Pancreas (tissue), 10 donors: ENCODE data around the gene CNN1. TPM values are rescaled to one million over a fixed set of nuclear protein-coding genes. Genes with fewer than 3 reads are reported as not detected.
"Not testable (repeated sequence)": the region's sequence is repeated elsewhere in the genome, so short reads cannot be mapped to it uniquely, and the experiment has no call there.

ENCODE experiments used
- ATAC-seq, 4 donors: fragments of 200-7000 bp; cut with Tn5 transposase; one replicate each; pipeline versions ENCODE4 v1.8.0 to v1.9.1; 2020; ENCODE audit warnings: mild to moderate bottlenecking in 4 of 4, moderate library complexity in 4 of 4
- DNase-seq, 6 donors: peaks; one replicate each; pipeline ENCODE4 v3.0.0-alpha.2; 2020
- FAIRE-seq: peaks from 2 replicates; lab custom pipeline; 2012; peaks lifted over from hg19 to GRCh38; lab: Jason Lieb, UNC
- H3K27ac ChIP-seq, 4 donors: fragments of 200-600 bp; sonication (generic); 1 replicate in 3 of 4; 2 replicates in 1 of 4; pipeline versions ENCODE4 v1.5.0 to v1.8.0; 2020
- H3K27me3 ChIP-seq, 4 donors: fragments of 200-600 bp; one replicate each; pipeline ENCODE4 v1.8.0; 2021
- H3K36me3 ChIP-seq, 3 donors: fragments of 200-600 bp; sonication (generic) in 1 of 3; one replicate each; pipeline versions ENCODE4 v1.5.0 to v1.8.0; 2020 to 2021
- H3K4me1 ChIP-seq, 3 donors: fragments of 200-600 bp; one replicate each; pipeline ENCODE4 v1.8.0; 2021
- H3K4me3 ChIP-seq, 4 donors: fragments of 200-600 bp; sonication (generic) in 2 of 4; one replicate each; pipeline versions ENCODE4 v1.5.0 to v1.8.0; 2020 to 2021
- H3K9me3 ChIP-seq, 4 donors: fragments of 200-600 bp; one replicate each; pipeline ENCODE4 v1.8.0; 2021
- WGBS, 2 donors: extraction: QIAGEN DNeasy Blood & Tissue Kit; methylation state at CpG; one replicate each; pipeline ENCODE4 v1.1.7; 2013; 5-methylcytosine and 5-hydroxymethylcytosine counted together
- intact Hi-C, 3 donors: fragments of 100-400 bp; cut with DNase I; formaldehyde crosslinking; loops; one replicate each; pipeline versions ENCODE4 v1.11.1 to v1.14.2; 2022
- polyA plus RNA-seq, 2 donors: library from polyadenylated mRNA; stranded (reverse); fragments of 200-250 nt; gene quantifications; one replicate each; pipeline ENCODE4 v1.2.3, GENCODE V29; 2013
- total RNA-seq, 6 donors: library from RNA; stranded (reverse); fragmentation: NEBNext Ultra II Directional in 4 of 6; extraction: Animal tissue kit (Norgen Biotek cat#: 25700) in 4 of 6; gene quantifications; one replicate each; pipeline versions ENCODE4 v1.2.1 to v1.2.4, GENCODE V29; 2021 to 2023
- TF ChIP-seq, protein P1 (sequence below), 4 donors: fragments of 200-600 bp; sonication (generic) in 3 of 4; IDR thresholded peaks; one replicate each; pipeline versions ENCODE4 v1.5.0 to v1.8.0; 2021; ENCODE audit warnings: antibody characterized with exemption in 4 of 4
- donor health status: healthy with polysubstance abuse.
- donor health status: DM: no; HTN: no; CAD: no; lungs with moderate emphysema.
- donor health status: DM: no; HTN: no; CAD: no.
- donor health status: control.
- donor health status: control.
- donor health status: Bipolar disorder and iron deficiency.
- donor health status: DM: yes; HTN: yes; CAD: no.
- donor health status: DM: no; HTN: no; CAD: no.
- donor health status: DM: no; HTN: no; CAD: no.
- donor health status: DM: yes; HTN: yes; CAD: no.

Gene CNN1
- total and polyA plus RNA-seq, 8 donors: 0.43 to 38.8 (median 3.0) TPM

DNA sequence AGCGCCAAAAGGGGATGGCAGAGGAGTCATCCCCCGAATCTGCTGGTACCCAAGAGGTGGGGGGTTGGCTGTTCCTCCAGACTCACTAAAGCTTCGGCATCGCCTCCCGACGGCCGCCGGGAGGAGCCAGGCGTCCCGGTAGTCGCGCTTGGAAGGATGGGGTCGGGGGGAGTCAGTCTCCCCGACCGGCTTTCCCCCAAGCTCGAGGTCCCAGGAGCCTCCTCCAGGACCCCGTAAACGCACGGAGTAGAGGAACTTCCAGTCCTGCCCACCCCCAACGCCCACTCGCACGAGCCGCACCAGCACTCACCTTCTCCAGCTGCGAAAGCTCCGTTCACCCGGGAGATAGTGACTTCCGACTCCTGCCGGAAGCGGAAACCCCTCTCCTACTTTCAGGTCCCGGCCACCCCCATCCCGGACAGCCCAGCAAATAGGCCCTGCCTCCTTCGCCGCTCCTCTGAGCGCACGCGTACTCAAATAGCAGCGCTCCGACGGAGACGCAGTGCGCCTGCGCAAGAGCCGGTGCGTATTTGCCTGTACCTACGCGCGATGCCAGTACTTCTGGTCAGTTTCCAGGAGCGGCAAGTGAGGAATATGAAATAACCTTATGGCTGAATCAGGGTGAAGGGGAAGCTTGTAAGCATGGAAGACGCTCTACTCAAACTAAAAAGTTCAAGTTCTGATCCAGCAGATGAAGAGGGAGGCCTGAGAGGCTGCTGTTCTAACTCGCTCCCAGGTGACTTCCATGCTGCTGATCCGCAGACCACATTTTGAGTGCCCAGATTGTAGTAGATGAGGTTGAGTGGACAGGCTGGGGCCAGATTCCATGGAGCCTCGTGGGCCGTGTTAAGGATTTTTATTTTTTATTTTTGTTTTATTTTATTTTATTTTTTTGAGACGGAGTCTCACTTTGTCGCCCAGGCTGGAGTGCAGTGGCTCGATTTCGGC lies 20.5 kb downstream of the CNN1 start, which contains the start of gene ELOF1:
ELOF1 (minus strand) TSS at position 350 of the 948 bp plus-strand sequence. CDS start 4,883 bp downstream, outside the sequence.
- peaks cover 0 to 5% (median 0%) of the 10 kb centered on the region in 3 donors for H3K36me3 ChIP-seq
- peak within 1 kb of the TSS; percentile 63 to 92 (median 88) for H3K4me3 ChIP-seq
- peaks cover 0 to 13% (median 6%) of the 10 kb centered on the region in 3 donors for H3K4me1 ChIP-seq
- H3K27me3 ChIP-seq: no peaks in the 10 kb centered on the region
- TF ChIP-seq, protein P1, sequence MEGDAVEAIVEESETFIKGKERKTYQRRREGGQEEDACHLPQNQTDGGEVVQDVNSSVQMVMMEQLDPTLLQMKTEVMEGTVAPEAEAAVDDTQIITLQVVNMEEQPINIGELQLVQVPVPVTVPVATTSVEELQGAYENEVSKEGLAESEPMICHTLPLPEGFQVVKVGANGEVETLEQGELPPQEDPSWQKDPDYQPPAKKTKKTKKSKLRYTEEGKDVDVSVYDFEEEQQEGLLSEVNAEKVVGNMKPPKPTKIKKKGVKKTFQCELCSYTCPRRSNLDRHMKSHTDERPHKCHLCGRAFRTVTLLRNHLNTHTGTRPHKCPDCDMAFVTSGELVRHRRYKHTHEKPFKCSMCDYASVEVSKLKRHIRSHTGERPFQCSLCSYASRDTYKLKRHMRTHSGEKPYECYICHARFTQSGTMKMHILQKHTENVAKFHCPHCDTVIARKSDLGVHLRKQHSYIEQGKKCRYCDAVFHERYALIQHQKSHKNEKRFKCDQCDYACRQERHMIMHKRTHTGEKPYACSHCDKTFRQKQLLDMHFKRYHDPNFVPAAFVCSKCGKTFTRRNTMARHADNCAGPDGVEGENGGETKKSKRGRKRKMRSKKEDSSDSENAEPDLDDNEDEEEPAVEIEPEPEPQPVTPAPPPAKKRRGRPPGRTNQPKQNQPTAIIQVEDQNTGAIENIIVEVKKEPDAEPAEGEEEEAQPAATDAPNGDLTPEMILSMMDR (IDR thresholded peaks at IDR 0.05): no peak
- FAIRE-seq: peak; percentile 29
- H3K27ac ChIP-seq: peak within 1 kb of the TSS; percentile 63 to 79 (median 68)
- DNase-seq: peak; percentile 98 to 100 (median 98)
- no peaks in the 10 kb centered on the region for H3K9me3 ChIP-seq
- ATAC-seq: peak; percentile 97 to 98 (median 98)
- WGBS, 2 donors: 2% methylated on average over 57 of the region's 57 CpGs
- intact Hi-C loops: no loop called here

DNA sequence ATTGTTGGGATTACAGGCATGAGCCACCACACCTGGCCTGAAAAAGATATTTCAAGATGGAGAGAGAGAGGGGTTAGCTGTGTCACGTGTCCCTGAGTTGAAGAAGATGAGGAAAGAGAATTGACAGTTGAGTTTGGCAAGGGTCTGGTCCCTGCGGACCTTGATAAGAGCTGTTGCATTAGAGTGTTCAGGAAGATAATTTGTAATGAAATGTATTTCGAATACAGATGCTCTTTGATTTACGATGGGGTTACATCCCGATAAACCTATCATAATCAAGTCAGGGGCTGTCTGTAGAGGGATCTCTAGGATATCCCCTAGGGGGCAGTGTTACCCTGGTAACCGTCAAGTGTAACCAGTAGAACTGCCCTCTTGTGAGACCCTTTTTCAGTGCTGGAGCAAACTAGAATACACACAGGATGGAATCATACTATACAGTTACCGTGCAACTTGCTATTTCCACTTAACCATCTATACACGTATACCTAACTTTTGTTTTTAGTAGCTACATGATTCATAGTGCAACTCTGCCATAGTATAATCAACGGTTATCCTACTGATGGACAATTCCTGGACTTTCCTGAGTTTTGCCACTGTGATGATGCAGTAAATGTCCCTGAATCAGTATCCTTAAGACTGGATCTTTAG lies 21.9 kb downstream of the CNN1 start:
- Histone ChIP-seq H3K9me3 (no peaks in the 10 kb centered on the region), H3K27ac (no peak overlapping the region), H3K4me3 (peak overlapping the region in 2 of 4 donors; percentile 91 to 92), H3K27me3 (no peaks in the 10 kb centered on the region), H3K36me3 (no peaks in the 10 kb centered on the region), H3K4me1 (peaks cover 0 to 13% (median 6%) of the 10 kb centered on the region in 3 donors)
- FAIRE-seq (no peak), DNase-seq (peak in 2 of 6 donors; percentile 42 to 43), ATAC-seq (peak; percentile 30 to 70 (median 56))
- intact Hi-C loops: no loop called here
- WGBS, 2 donors: 14% methylated on average over 9 of the region's 9 CpGs
- TF ChIP-seq, protein P1 (IDR thresholded peaks at IDR 0.05): peak in 3 of 4 donors; percentile 20 to 53 (median 49)

DNA sequence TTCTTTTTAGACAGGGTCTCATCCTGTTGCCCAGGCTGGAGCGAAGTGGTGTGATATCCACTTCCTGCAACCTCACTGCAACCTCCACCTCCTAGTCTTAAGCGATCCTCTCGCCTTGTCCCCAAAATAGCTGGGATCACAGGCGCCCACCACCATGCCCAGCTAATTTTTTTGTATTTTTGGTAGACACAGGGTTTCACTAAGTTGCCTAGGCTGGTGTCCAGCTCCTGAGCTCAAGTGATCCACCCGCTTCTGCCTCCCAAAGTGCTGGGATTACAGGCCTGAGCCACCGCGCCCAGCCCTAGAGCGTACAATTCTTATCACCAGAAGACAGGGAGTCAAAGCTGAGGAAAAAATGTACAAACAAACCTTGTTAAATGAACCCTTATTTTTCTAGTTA lies 24.9 kb downstream of the CNN1 start:
- Histone ChIP-seq H3K4me3 (no peak overlapping the region), H3K4me1 (peaks cover 0 to 8% (median 0%) of the 10 kb centered on the region in 3 donors), H3K27ac (no peak overlapping the region), H3K36me3 (no peaks in the 10 kb centered on the region), H3K27me3 (no peaks in the 10 kb centered on the region), H3K9me3 (no peaks in the 10 kb centered on the region)
- FAIRE-seq: no peak
- no peak for DNase-seq
- TF ChIP-seq, protein P1 (IDR thresholded peaks at IDR 0.05): no peak
- intact Hi-C loops: no loop called here
- no peak for ATAC-seq
- WGBS, 2 donors: 84 to 89% methylated on average over 8 of the region's 8 CpGs

DNA sequence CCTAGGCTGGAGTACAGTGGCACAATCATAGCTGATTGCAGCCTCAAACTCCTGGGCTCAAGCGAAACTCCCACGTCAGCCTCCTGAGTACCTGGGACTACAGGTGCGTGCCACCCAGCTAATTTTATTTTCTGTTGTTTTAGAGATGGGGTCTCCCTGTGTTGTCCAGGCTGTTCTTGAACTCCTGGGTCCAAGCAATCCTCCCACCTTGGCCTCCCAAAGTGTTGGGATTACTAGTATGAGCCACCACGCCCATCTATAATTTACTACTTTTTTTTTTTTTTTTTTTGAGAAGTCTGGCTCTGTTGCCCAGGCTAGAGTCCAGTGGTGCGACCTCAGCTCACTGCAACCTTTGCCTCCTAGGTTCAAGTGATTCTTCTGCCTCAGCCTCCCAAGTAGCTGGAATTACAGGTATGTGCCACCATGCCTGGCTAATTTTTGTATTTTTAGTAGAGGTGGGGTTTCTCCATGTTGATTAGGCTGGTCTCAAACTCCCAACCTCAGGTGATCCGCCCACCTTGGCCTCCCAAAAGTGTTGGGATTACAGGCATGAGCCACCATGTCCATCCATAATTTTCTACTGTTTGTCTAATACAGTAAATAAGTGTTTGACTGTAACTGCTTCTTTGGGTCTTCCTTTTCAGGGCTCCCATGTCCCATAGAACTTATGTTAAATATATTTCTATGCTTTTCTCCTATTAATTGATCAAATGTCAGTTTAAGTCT lies 25.6 kb downstream of the CNN1 start:
- H3K27me3 ChIP-seq, DNase-seq, H3K4me3 ChIP-seq, FAIRE-seq, H3K4me1 ChIP-seq, ATAC-seq, intact Hi-C loops, H3K9me3 ChIP-seq, H3K36me3 ChIP-seq, H3K27ac ChIP-seq: not testable (repeated sequence)
- 91% methylated on average over 6 of the region's 6 CpGs for WGBS, 2 donors

DNA sequence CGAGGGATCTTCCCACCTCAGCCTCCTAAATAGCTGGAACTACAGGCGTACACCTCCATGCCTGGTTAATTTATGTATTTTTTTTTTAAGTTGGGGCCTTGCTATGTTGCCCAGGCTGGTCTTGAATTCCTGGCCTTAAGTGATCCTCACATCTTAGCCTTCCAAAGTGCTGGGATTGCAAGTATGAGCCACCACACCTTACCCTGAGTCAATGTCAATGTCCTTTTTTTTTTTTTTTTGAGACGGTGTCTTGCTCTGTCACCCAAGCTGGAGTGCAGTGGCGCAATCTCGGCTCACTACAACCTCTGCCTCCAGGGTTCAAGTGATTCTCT lies 27.0 kb downstream of the CNN1 start:
- FAIRE-seq, H3K9me3 ChIP-seq, intact Hi-C loops, H3K4me1 ChIP-seq, DNase-seq, ATAC-seq, H3K36me3 ChIP-seq, H3K27ac ChIP-seq, H3K4me3 ChIP-seq, H3K27me3 ChIP-seq: not testable (repeated sequence)
- WGBS, 2 donors: 87 to 94% methylated on average over 5 of the region's 5 CpGs
